SJCRH30 (cell line): ENCODE results near the gene DTX1. TPM values are rescaled to one million over a fixed set of nuclear protein-coding genes. Genes with fewer than 3 reads are reported as not detected.

Experiments
- DNase-seq, 2 experiments: peaks; one replicate each; pipeline ENCODE4 v3.0.0-alpha.2; 2015 to 2020
- H3K27ac ChIP-seq: fragments of 250-450 bp; sonication (Bioruptor Pico); 2 replicates; pipeline ENCODE4 v1.5.1; 2020; ENCODE audit warnings: mild to moderate bottlenecking, moderate library complexity
- H3K27me3 ChIP-seq: fragments of 250-450 bp; sonication (Bioruptor Pico); 2 replicates; pipeline ENCODE4 v1.5.1; 2020; ENCODE audit warnings: mild to moderate bottlenecking, moderate library complexity
- H3K36me3 ChIP-seq: fragments of 250-450 bp; sonication (Bioruptor Pico); 2 replicates; pipeline ENCODE4 v1.5.1; 2020; ENCODE audit warnings: mild to moderate bottlenecking, moderate library complexity
- H3K4me1 ChIP-seq: fragments of 250-450 bp; sonication (Bioruptor Pico); 2 replicates; pipeline ENCODE4 v1.5.1; 2020; ENCODE audit warnings: mild to moderate bottlenecking, moderate library complexity
- H3K4me3 ChIP-seq: fragments of 250-450 bp; sonication (Bioruptor Pico); 2 replicates; pipeline ENCODE4 v1.5.1; 2020; ENCODE audit warnings: mild to moderate bottlenecking, moderate library complexity
- H3K9me3 ChIP-seq: fragments of 250-450 bp; sonication (Bioruptor Pico); replicated peaks from 2 replicates; pipeline ENCODE4 v1.5.1; 2020; ENCODE audit warnings: mild to moderate bottlenecking, moderate library complexity
- total RNA-seq: library from RNA; depleted of rRNA; stranded (reverse); fragments of >200 nt; shearing (Covaris generic); gene quantifications from 2 replicates; pipeline ENCODE4 v1.2.3, GENCODE V29; 2014

DTX1 gene
- total RNA-seq, 1 experiment from 2014 or later = not detected

DNA sequence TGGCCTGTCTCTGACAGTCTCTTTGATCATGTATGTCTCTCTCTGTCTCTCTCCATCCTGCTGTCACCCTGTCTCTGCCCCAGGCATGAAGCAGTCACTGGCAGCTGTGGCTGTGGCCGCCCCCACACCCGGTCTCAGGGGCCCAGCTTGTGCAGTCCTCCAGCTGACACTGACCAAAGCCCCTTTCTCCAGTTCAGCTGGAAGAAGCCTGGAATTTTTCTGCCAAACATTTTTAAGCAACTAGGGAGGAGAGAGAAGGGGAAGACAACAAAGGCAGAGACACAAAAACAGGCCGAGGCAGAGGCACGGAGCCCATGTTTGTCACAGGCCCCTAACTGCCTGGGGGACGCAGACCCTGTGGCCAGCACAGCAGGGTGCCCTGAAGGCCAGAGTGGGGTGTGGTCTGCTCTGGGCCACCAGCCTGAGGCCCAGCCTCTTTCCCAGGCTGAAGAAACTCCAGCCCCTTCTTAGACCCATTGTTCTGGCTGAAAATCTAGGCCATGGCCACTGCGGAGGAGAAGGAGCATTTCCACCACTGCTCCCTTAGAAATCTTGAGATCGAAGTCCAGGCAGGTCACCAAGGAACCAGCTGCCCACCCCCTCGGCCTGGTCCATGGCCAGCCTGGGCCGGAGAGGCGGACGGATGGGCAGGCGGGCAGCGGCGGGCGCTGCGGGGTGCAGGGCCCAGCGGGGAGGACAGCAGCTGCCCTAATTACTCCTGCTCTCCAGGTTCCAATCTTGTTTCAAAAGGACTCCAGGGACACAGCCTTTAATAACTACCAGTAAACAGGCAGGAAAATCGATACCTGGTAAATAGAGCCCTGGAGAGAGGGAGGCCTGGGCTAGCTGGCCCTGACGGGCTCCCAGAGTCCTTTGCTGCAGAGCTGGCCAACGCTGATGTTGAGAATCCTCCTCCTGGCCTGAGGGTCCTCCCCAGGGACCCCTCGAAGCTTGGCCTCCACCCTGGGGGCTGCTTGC lies 14.9 kb downstream of the DTX1 start:
- Histone ChIP-seq H3K9me3 (no peaks in the 10 kb centered on the region), H3K27ac (no peak overlapping the region), H3K4me1 (no peaks in the 10 kb centered on the region), H3K27me3 (peaks cover 13% of the 10 kb centered on the region; the same call in 1 of the 2 replicates), H3K36me3 (no peaks in the 10 kb centered on the region), H3K4me3 (no peak overlapping the region)
- no peak for DNase-seq

DNA sequence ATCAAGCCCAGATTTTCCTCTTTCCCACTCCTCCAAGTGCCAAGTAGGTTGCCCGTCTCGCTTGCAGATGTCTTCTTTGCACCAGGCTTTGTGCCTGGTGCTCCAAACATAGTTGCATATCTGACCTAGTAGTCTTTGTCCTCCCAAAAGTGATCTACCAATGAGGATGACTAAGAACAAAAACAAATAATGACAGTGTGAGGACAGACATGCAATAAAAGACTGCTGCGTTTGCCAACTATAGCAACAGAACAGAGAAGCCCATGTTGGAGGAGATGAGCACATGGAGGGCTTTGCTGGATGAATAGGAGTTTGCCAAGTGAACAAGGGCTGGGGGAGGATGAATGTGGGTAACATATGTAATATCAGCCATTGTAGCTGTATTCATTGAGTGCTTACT lies 15.6 kb downstream of the DTX1 start:
- Histone ChIP-seq H3K4me1 (no peaks in the 10 kb centered on the region), H3K9me3 (no peaks in the 10 kb centered on the region), H3K27me3 (peaks cover 13% of the 10 kb centered on the region; the same call in 1 of the 2 replicates), H3K4me3 (no peak overlapping the region), H3K36me3 (no peaks in the 10 kb centered on the region), H3K27ac (no peak overlapping the region)
- no peak for DNase-seq

GRCh38 chr12:113073586-113073985 lies 17.1 kb downstream of the DTX1 start:
- Histone ChIP-seq H3K27me3 (peaks cover 13% of the 10 kb centered on the region; the same call in 1 of the 2 replicates), H3K9me3 (no peaks in the 10 kb centered on the region), H3K36me3 (no peaks in the 10 kb centered on the region), H3K4me3 (no peak overlapping the region), H3K27ac (no peak overlapping the region), H3K4me1 (no peaks in the 10 kb centered on the region)
- no peak for DNase-seq

GRCh38 chr12:113075137-113075683 lies 18.7 kb downstream of the DTX1 start:
- Histone ChIP-seq H3K4me3 (no peak overlapping the region), H3K4me1 (no peaks in the 10 kb centered on the region), H3K9me3 (no peaks in the 10 kb centered on the region), H3K27me3 (peaks cover 13% of the 10 kb centered on the region; the same call in 1 of the 2 replicates), H3K36me3 (no peaks in the 10 kb centered on the region), H3K27ac (no peak overlapping the region)
- no peak for DNase-seq

DNA sequence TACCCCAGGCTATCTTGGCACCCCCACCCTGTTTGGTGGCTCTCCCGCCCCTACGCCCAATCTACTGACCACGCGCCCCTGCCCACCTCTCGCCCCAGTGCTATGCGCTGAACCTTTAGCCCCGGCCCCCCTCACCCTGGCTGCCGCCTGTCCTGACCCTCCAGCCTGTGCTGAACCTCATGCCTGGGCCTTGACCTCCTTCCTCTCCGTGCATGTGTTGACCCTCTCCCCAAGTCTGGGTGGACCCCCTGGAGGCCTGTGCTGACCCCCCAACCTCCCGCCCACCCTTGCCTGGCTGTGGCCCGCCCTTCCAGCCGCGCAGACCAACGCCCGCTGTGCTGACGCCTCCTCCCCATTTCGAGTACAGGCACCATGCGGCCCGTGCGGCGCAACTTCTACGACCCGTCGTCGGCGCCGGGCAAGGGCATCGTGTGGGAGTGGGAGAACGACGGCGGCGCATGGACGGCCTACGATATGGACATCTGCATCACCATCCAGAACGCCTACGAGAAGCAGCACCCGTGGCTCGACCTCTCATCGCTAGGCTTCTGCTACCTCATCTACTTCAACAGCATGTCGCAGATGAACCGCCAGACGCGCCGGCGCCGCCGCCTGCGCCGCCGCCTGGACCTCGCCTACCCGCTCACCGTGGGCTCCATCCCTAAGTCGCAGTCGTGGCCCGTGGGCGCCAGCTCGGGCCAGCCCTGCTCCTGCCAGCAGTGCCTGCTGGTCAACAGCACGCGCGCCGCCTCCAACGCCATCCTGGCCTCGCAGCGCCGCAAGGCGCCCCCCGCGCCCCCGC lies 20.7 kb downstream of the DTX1 start:
- no peaks in the 10 kb centered on the region for H3K36me3 ChIP-seq
- no peaks in the 10 kb centered on the region for H3K9me3 ChIP-seq
- H3K4me3 ChIP-seq = no peak overlapping the region
- peaks cover 10% of the 10 kb centered on the region; the same call in 1 of the 2 replicates for H3K27me3 ChIP-seq
- no peaks in the 10 kb centered on the region for H3K4me1 ChIP-seq
- DNase-seq = no peak
- no peak overlapping the region for H3K27ac ChIP-seq

DNA sequence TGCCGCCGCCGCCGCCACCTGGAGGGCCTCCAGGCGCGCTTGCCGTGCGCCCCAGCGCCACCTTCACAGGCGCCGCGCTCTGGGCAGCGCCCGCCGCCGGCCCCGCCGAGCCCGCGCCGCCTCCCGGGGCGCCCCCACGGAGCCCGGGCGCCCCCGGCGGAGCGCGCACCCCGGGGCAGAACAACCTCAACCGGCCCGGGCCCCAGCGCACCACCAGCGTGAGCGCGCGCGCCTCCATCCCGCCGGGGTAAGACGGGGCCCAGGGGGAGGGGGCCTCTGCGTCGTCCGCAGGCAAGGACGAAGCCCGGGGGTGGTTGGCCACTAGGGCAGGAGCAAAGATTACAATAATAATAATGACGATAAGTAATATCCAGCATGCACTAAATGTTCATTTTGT lies 21.3 kb downstream of the DTX1 start:
- H3K4me3 ChIP-seq = no peak overlapping the region
- H3K4me1 ChIP-seq = no peaks in the 10 kb centered on the region
- H3K27ac ChIP-seq = no peak overlapping the region
- peaks cover 11% of the 10 kb centered on the region for H3K27me3 ChIP-seq
- no peak for DNase-seq
- no peaks in the 10 kb centered on the region for H3K36me3 ChIP-seq
- H3K9me3 ChIP-seq = no peaks in the 10 kb centered on the region

- Histone ChIP-seq H3K9me3 (no peaks in the 10 kb centered on the region), H3K27ac (no peak overlapping the region), H3K36me3 (no peaks in the 10 kb centered on the region), H3K4me1 (no peaks in the 10 kb centered on the region), H3K27me3 (peaks cover 16% of the 10 kb centered on the region), H3K4me3 (no peak overlapping the region)
- no peak for DNase-seq
Observed at GRCh38 chr12:113081873-113082272, 25.3 kb downstream of the DTX1 start.

DNA sequence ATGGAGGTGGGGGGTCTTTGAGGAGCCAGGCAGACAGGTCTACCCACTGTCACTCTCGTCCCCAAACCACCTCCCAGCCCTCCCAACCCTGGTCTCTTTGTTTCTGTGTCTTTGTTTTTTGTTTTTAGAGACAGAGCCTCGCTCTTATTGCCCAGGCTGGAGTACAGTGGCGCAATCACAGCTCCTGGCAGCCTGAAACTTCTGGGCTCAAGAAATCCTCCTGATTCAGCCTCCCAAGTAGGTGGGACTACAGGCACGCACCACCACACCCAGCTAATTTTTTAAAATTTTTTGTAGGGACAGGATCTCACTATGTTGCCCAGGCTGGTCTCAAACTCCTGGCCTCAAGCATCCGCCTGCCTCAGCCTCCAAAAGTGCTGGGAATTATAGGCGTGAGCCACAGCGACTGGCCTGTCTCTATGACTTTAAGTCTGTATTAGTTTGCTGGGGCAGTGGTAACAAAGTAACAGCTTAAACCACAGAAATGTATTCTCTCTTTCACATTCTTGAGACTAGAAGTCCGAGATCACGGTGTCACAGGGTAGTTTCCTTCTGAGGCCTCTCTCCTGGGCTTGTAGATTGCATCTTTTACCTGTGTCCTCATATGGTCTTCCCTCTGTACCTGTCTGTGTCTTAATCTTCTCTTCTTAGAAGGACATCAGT lies 26.1 kb downstream of the DTX1 start:
- no peaks in the 10 kb centered on the region for H3K9me3 ChIP-seq
- no peak overlapping the region for H3K27ac ChIP-seq
- no peak for DNase-seq
- H3K4me3 ChIP-seq = no peak overlapping the region
- H3K36me3 ChIP-seq = no peaks in the 10 kb centered on the region
- peaks cover 16% of the 10 kb centered on the region for H3K27me3 ChIP-seq
- no peaks in the 10 kb centered on the region for H3K4me1 ChIP-seq

GRCh38 chr12:113083863-113084435 lies 27.4 kb downstream of the DTX1 start:
- H3K36me3 ChIP-seq = no peaks in the 10 kb centered on the region
- no peak overlapping the region for H3K27ac ChIP-seq
- peaks cover 16% of the 10 kb centered on the region for H3K27me3 ChIP-seq
- no peaks in the 10 kb centered on the region for H3K9me3 ChIP-seq
- DNase-seq = no peak
- no peaks in the 10 kb centered on the region for H3K4me1 ChIP-seq
- H3K4me3 ChIP-seq = no peak overlapping the region

GRCh38 chr12:113086249-113087164 lies 30.0 kb downstream of the DTX1 start:
- no peak overlapping the region for H3K4me3 ChIP-seq
- H3K9me3 ChIP-seq = no peaks in the 10 kb centered on the region
- DNase-seq = no peak
- H3K27ac ChIP-seq = no peak overlapping the region
- H3K27me3 ChIP-seq = peaks cover 10% of the 10 kb centered on the region; the same call in 1 of the 2 replicates
- no peaks in the 10 kb centered on the region for H3K4me1 ChIP-seq
- no peaks in the 10 kb centered on the region for H3K36me3 ChIP-seq

GRCh38 chr12:113087193-113087592 lies 30.7 kb downstream of the DTX1 start:
- Histone ChIP-seq H3K27me3 (peaks cover 10% of the 10 kb centered on the region; the same call in 1 of the 2 replicates), H3K9me3 (no peaks in the 10 kb centered on the region), H3K4me3 (no peak overlapping the region), H3K27ac (no peak overlapping the region), H3K36me3 (no peaks in the 10 kb centered on the region), H3K4me1 (no peaks in the 10 kb centered on the region)
- DNase-seq = no peak

GRCh38 chr12:113088037-113088436 lies 31.5 kb downstream of the DTX1 start:
- Histone ChIP-seq H3K27ac (no peak overlapping the region), H3K9me3 (no peaks in the 10 kb centered on the region), H3K4me1 (no peaks in the 10 kb centered on the region), H3K36me3 (no peaks in the 10 kb centered on the region), H3K4me3 (no peak overlapping the region), H3K27me3 (peaks cover 6% of the 10 kb centered on the region; the same call in 1 of the 2 replicates)
- no peak for DNase-seq

DNA sequence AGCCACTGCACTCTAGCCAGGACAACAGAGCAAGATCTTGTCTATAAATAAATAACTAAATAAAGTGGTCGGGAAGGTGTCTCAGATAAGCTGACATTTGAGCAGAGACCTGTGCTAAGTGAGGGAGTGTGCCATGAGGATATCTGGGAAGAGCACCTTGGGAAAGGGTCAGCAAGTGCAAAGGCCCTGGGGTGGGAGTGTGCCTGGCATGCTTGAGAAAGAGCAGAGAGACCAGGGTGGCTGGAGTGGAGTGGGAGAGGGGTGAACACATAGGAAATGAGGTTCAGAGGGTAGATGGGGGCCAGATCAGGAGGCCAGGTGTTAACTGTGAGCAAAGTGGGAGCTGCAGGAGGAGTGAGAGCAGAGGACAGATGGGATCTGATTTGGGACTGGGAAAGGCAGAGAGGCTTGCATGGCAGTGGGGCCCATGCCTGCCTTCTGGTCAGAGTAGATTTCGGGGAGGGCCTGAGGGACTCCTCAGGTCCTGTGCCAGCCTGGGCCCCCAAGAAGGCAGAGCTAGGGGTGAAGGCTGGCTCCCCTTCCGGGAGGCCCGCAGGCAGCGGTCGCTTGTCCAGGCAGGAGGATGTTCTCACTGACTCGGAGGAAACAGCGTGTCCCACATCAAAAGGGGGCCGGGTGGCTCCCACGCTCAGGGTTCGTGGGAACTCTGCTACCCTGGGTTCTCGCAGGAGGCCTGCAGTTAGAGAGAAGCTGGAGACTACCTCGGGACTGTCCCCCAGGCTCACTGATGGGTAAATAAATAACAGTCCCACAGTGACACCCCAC lies 32.6 kb downstream of the DTX1 start:
- Histone ChIP-seq H3K27ac (no peak overlapping the region), H3K9me3 (no peaks in the 10 kb centered on the region), H3K4me1 (no peaks in the 10 kb centered on the region), H3K36me3 (no peaks in the 10 kb centered on the region), H3K27me3 (peaks cover 3% of the 10 kb centered on the region; the same call in 1 of the 2 replicates), H3K4me3 (no peak overlapping the region)
- no peak for DNase-seq
